Right ventricle myocardium inferior (tissue), 1 donor: Measurements from ENCODE around the gene JAGN1. TPM values are rescaled to one million over a fixed set of nuclear protein-coding genes. Genes with fewer than 3 reads are reported as not detected.
"Not testable (repeated sequence)": the region's sequence is repeated elsewhere in the genome, so short reads cannot be mapped to it uniquely, and the experiment has no call there.

Source experiments
- ATAC-seq: fragments of 200-7000 bp; cut with Tn5 transposase; one replicate; pipeline ENCODE4 v1.9.1; 2020; ENCODE audit warnings: mild to moderate bottlenecking, moderate library complexity
- DNase-seq: peaks from one replicate; pipeline ENCODE4 v3.0.0; 2021; ENCODE audit errors: missing footprints
- intact Hi-C: fragments of 100-400 bp; cut with DNase I; formaldehyde crosslinking; loops from one replicate; pipeline ENCODE4 v1.11.0; 2022
- long read RNA-seq: library from polyadenylated mRNA; unstranded; transcript quantifications from one replicate; pipeline ENCODE4 v2.0.0, GENCODE V29; 2021
- total RNA-seq: library from RNA; stranded (reverse); fragmentation: NEBNext Ultra II Directional; extraction: Animal tissue kit (Norgen Biotek cat#: 25700); gene quantifications from one replicate; pipeline ENCODE4 v1.2.1, GENCODE V29; 2021
- donor health status: DM: no; HTN: yes; CAD: no; lungs with severe emphysema.

Gene JAGN1
- total RNA-seq = 19.1 TPM
- long read RNA-seq, transcript JAGN1-201 (2 exons, 1,675 nt) = major isoform, 13 of 14 reads
- long read RNA-seq, partial matches to known transcripts = 0 of 14 reads
- long read RNA-seq, other reads (novel, unspliced or antisense) = 1 of 14 reads

GRCh38 chr3:9890249-9891071 lies at the start of gene JAGN1:
JAGN1 (plus strand) TSS chr3:9890610; CDS start chr3:9890723, 113 bp downstream.
- ATAC-seq (peak; percentile 98), DNase-seq (peak; percentile 94)
- intact Hi-C loops = loop anchor here (2.0 kb wide), 2 partner anchors 26 to 28 kb away; partner anchors contain the start of gene IL17RC

DNA sequence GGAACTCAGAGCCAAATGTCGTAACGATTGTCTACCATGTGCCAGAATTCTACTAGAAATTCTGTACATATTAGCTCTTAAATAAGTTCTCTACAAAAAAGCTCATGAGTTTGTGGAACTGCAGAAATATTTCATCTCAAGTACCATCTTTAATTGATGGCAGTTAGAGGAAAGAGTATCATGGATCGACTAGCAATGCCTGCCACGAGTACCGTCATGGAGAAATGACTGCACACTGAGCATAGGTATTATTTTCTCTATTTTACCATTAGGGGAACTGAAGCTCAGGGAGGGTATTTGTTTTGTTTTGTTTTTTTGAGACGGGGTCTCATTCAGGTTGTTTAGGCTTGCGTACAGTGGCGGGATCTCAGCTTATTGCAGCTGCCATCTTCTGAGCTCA lies 49.4 kb upstream of the JAGN1 start:
- no peak for ATAC-seq
- intact Hi-C loops = no loop called here
- DNase-seq = no peak

- DNase-seq (peak; percentile 99), ATAC-seq (peak; percentile 99)
- intact Hi-C loops = no loop called here
Observed at GRCh38 chr3:9843715-9844438, 46.5 kb upstream of the JAGN1 start, which contains the start of gene RPUSD3. RPUSD3 (minus strand) TSS chr3:9844008; CDS start chr3:9843990, 18 bp downstream.

- ATAC-seq = no peak
- intact Hi-C loops = no loop called here
- DNase-seq = no peak
Observed at GRCh38 chr3:9846231-9846630, 44.2 kb upstream of the JAGN1 start.

DNA sequence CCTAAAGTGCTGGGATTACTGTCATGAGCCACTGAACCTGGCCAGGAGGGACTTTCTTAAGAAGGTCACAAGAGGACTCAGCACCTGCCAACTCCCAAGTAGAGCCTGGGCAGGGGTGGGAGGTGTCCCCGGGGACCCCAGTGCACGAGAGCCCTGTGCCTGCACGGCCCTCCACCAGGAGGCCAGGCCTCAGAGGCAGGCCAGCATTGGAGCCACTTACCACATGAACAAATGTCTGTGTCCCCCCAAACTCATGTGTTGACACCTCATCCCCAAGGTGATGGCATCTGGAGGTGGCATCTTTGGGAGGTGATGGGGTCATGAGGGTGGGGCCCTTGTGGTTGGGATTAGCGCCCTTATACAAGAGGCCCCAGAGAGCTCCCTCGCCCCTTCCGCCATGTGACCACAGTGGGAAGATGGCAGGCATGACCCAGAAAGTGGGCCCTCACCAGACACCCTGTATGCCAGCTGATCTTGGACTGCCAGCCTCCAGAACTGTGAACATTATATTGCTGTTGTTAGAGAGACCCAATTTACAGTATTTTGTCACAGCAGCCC lies 43.4 kb upstream of the JAGN1 start:
- ATAC-seq (no peak), DNase-seq (no peak)
- intact Hi-C loops = no loop called here

- intact Hi-C loops, ATAC-seq, DNase-seq: not testable (repeated sequence)
Observed at GRCh38 chr3:9847870-9848269, 42.5 kb upstream of the JAGN1 start.

- ATAC-seq, DNase-seq, intact Hi-C loops: not testable (repeated sequence)
Observed at GRCh38 chr3:9848860-9849259, 41.5 kb upstream of the JAGN1 start.

DNA sequence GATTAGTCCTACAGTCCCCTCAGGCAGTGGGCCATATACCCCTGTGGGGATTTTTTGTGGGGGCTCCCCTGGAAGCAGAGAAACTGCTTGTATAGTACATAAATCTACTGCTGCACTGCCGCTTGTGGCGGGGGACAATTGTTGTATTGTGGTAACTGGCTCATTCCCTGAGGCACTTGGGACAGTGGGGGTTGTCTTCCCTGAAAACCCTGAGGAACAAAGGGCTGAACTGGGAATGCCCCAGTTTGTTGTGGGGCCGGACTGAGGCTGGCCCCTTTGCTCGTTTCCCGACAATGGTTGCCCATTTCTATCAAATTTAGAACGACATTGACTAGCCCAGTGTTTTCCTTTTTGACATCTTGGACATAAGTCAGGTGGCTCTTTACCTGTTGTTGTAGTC lies 39.0 kb upstream of the JAGN1 start:
- intact Hi-C loops, ATAC-seq, DNase-seq: not testable (repeated sequence)

- DNase-seq, intact Hi-C loops, ATAC-seq: not testable (repeated sequence)
Observed at GRCh38 chr3:9851926-9852325, 38.5 kb upstream of the JAGN1 start.

GRCh38 chr3:9852528-9852927 lies 37.9 kb upstream of the JAGN1 start:
- no peak for ATAC-seq
- DNase-seq = no peak
- intact Hi-C loops = no loop called here

DNA sequence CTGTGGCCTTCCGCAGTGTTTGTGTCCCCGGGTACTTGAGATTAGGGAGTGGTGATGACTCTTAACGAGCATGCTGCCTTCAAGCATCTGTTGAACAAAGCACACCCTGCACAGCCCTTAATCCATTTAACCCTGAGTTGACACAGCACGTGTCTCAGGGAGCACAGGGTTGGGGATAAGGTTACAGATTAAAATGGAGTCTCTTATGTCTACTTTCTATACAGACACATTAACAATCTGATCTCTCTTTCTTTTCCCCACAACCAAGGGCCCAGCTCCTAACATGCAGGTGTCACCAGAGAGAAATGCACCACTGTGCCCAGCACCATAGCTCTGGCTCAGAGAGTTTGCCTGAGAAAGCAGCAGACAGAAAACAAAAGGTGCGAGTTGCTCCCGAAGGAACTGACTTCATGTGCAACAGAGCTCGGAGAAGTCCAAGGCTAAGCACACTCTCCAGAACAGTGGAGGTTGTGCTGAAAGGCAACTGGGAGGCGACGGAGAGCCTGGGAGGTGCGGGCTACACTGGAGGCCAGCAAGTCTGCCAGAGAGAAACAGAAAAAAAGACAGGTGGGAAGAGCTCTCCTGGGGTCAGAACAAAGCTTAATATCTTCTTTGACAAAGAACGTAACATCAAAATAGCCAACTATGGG lies 36.0 kb upstream of the JAGN1 start:
- intact Hi-C loops, DNase-seq, ATAC-seq: not testable (repeated sequence)

DNA sequence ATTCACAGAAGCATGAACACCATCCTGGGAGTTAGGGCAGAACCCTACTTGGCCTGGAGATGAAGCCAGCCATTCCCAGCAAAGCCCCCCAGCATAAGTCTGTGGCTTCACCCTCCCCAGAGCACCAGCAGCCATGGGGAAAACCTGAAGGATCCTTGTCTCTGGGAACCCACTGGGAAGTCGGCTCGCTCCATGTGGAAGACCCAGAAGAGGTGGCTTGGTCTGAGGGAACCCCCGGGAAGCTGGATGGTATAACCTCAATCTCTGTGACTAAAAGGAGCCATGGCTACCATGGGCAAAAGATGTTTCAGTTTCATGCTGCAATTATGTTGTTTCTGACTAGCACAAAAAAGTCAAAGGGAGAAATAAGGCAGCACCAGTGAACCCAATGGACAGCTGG lies 34.8 kb upstream of the JAGN1 start:
- intact Hi-C loops = no loop called here
- DNase-seq = no peak
- no peak for ATAC-seq

- intact Hi-C loops = loop anchor here (10.0 kb wide), 1 partner anchor 55 kb away; the partner anchor contains the start of gene IL17RC
- DNase-seq (no peak), ATAC-seq (no peak)
Observed at GRCh38 chr3:9859530-9860025, 30.8 kb upstream of the JAGN1 start.

- no peak for DNase-seq
- intact Hi-C loops = loop anchor here (10.0 kb wide), 1 partner anchor 54 kb away; the partner anchor contains the start of gene IL17RC
Observed at GRCh38 chr3:9861201-9861600, 29.2 kb upstream of the JAGN1 start.

DNA sequence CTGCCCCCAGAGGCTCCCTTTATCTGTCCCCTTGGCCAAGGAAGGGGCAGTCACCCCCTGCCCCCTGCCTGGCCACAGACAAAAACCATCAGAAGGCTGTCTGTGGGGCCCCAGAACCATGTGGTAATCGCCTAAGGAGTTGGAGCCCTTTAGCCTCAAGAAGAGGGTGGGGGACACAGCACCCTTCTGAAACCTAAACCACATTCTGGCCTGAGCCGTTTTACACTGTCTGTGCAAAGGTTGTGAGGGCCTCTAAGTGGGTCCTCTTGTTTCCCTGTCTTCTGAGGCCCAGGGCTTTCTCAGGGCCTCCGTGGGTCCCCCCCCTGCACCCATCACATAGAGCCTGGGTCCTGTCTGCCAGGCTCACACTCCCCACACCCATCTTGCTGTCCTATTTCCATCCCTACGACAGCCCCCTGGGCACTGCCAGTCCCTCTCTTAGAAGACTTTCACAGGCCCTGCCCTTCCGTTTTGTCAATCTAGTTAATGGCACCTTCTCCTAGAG lies 28.7 kb upstream of the JAGN1 start:
- no peak for ATAC-seq
- DNase-seq = no peak
- intact Hi-C loops = loop anchor here (2.0 to 10.0 kb wide), 2 partner anchors 29 to 53 kb away; partner anchors contain the start of genes IL17RC and JAGN1

More at GRCh38 chr3:9861201-9861600, 29.2 kb upstream of the JAGN1 start:
- ATAC-seq = no peak

DNA sequence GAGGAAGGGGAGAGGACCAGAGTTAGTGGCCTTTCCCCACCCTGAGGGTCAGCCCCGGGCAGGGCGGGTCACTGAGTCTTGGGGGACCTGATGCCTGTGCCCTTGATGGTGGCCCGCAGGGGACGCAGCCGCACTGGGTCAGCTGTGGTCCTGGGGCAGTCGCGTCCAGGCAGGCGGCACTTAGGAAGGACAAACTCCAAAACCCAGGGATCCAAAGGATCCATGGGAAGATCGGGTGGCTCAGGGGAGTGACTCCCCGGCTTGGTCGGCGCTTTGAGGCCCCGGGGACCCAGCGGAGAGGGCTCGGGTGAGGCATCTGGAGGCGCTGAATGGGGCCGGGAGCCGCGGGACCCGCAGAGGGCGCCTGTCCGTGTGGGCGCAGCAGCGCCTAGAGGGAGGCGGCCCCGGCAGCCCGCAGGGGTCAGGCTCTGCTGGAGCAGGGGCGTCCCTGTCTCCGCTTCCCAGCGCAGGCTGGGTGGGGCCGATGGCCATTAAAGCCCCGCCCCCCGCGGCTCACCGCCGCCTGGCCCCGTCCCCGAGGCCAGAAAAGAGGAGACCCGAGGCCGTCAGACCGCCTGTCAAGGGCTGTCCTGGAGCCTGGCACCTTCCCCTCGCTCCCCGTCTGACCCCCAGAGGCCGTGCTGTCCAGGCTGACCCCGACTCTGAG lies 27.9 kb upstream of the JAGN1 start:
- intact Hi-C loops = loop anchor here (2.0 to 10.0 kb wide), 2 partner anchors 28 to 52 kb away; partner anchors contain the start of genes IL17RC and JAGN1
- DNase-seq (peak; percentile 84), ATAC-seq (peak; percentile 87)

GRCh38 chr3:9863058-9863772 lies 27.2 kb upstream of the JAGN1 start:
- intact Hi-C loops = loop anchor here (2.0 to 10.0 kb wide), 2 partner anchors 28 to 52 kb away; partner anchors contain the start of genes IL17RC and JAGN1
- DNase-seq (no peak), ATAC-seq (no peak)
